Heart left ventricle (tissue), 16 donors: ENCODE measurements around the gene EGLN3. TPM values are rescaled to one million over a fixed set of nuclear protein-coding genes. Genes with fewer than 3 reads are reported as not detected.

Experiments
- ATAC-seq, 4 donors: fragments of 200-7000 bp; cut with Tn5 transposase; one replicate each; pipeline ENCODE4 v1.9.1; 2020 to 2022; ENCODE audit warnings: moderate library complexity in 4 of 4, mild to moderate bottlenecking in 3 of 4, moderate number of reproducible peaks in 1 of 4
- DNase-seq, 5 donors: peaks; one replicate each; pipeline ENCODE4 v3.0.0-alpha.2; 2020
- H3K27ac ChIP-seq, 12 donors: fragments of 200-600 bp; sonication (generic) in 4 of 12; one replicate each; pipeline versions ENCODE4 v1.5.0 to v1.8.0; 2016 to 2022; ENCODE audit warnings: mild to moderate bottlenecking in 2 of 12
- H3K27me3 ChIP-seq, 9 donors: fragments of 200-600 bp; sonication (generic) in 2 of 9; one replicate each; pipeline versions ENCODE4 v1.5.1 to v1.8.0; 2016 to 2022; ENCODE audit warnings: mild to moderate bottlenecking in 3 of 9
- H3K36me3 ChIP-seq, 9 donors: fragments of 200-600 bp; sonication (generic) in 2 of 9; one replicate each; pipeline versions ENCODE4 v1.5.0 to v1.8.0; 2018 to 2022; ENCODE audit warnings: mild to moderate bottlenecking in 2 of 9
- H3K4me1 ChIP-seq, 12 donors: fragments of 200-600 bp; sonication (generic) in 4 of 12; one replicate each; pipeline versions ENCODE4 v1.5.0 to v1.8.0; 2016 to 2022; ENCODE audit warnings: mild to moderate bottlenecking in 3 of 12
- H3K4me3 ChIP-seq, 12 donors: fragments of 200-600 bp; sonication (generic) in 4 of 12; one replicate each; pipeline versions ENCODE4 v1.5.0 to v1.8.0; 2017 to 2022; ENCODE audit warnings: mild to moderate bottlenecking in 9 of 12, moderate library complexity in 4 of 12
- H3K9me3 ChIP-seq, 12 donors: fragments of 200-600 bp; sonication (generic) in 4 of 12; one replicate each; pipeline versions ENCODE4 v1.5.0 to v1.8.0; 2016 to 2022; ENCODE audit warnings: mild to moderate bottlenecking in 1 of 12
- POLR2A ChIP-seq, 2 donors: fragments of 450-650 bp; IDR thresholded peaks; one replicate each; pipeline ENCODE4 v1.6.1; 2017; ENCODE audit warnings: antibody characterized with exemption in 2 of 2, mild to moderate bottlenecking in 2 of 2, moderate library complexity in 2 of 2
- whole genome bisulfite sequencing, 4 donors: extraction: QIAGEN DNeasy Blood & Tissue Kit in 2 of 4; methylation state at CpG; one replicate each; pipeline versions ENCODE4 v1.1.5 to v1.1.7; 2013 to 2018; 5-methylcytosine and 5-hydroxymethylcytosine counted together
- intact Hi-C, 10 donors: fragments of 100-400 bp; cut with DNase I; formaldehyde crosslinking; loops; one replicate each; pipeline versions ENCODE4 v1.11.1 to v1.14.2; 2022
- polyA plus RNA-seq, 2 donors: library from polyadenylated mRNA; stranded (reverse); fragments of 200-250 nt; gene quantifications; one replicate each; pipeline ENCODE4 v1.2.3, GENCODE V29; 2013
- total RNA-seq, 9 donors: library from RNA; depleted of rRNA in 2 of 9; stranded (reverse); fragments of >200 nt in 2 of 9; fragmentation: NEBNext Ultra II Directional in 3 of 9; extraction: Animal tissue kit (Norgen Biotek cat#: 25700) in 3 of 9; gene quantifications; one replicate each; pipeline versions ENCODE4 v1.1.0 to v1.2.4, GENCODE V29; 2016 to 2023
- TF ChIP-seq, protein P1 (sequence below), 12 donors: fragments of 200-600 bp; sonication (generic) in 4 of 12; IDR thresholded peaks; one replicate each; pipeline versions ENCODE4 v1.5.0 to v1.8.0; 2018 to 2022; ENCODE audit warnings: antibody characterized with exemption in 12 of 12, mild to moderate bottlenecking in 5 of 12
- donor health status: ischemic (EF 13 %, LVEDD 7.1; RV severe dilation, severe dysfunction).
- donor health status: healthy with polysubstance abuse.
- donor health status: DM: no; HTN: yes; CAD: no.
- donor health status: DM: no; HTN: no; CAD: no.
- donor health status: ischemic (EF 25% LVEDD 6.9; RV normal size, moderate dysfunction).
- donor health status: ischemic (EF 25% LVEDD 5.7; RV mildly dilated, moderate dysfunction).
- donor health status: healthy.
- donor health status: DM: yes; HTN: yes; CAD: no.
- donor health status: ischemic (EF 35%, LVEDD 5.7; RV mildly dilated, moderate dysfunction).
- donor health status: nonischemic (EF 11% LVEDD 7.7; RV severe dilation, severe dysfunction).
- donor health status: DM: yes; HTN: yes; CAD: no.
- donor health status: PGD.
- donor health status: ischemic (EF 29% LVEDD 5.4; RV normal size, mild dysfunction).
- donor health status: nonischemic (EF 23%, LVEDD 6.1; RV moderate dilation, normal function).

EGLN3 gene
- total and polyA plus RNA-seq, 11 donors: 46.5 to 308 (median 138) TPM

DNA sequence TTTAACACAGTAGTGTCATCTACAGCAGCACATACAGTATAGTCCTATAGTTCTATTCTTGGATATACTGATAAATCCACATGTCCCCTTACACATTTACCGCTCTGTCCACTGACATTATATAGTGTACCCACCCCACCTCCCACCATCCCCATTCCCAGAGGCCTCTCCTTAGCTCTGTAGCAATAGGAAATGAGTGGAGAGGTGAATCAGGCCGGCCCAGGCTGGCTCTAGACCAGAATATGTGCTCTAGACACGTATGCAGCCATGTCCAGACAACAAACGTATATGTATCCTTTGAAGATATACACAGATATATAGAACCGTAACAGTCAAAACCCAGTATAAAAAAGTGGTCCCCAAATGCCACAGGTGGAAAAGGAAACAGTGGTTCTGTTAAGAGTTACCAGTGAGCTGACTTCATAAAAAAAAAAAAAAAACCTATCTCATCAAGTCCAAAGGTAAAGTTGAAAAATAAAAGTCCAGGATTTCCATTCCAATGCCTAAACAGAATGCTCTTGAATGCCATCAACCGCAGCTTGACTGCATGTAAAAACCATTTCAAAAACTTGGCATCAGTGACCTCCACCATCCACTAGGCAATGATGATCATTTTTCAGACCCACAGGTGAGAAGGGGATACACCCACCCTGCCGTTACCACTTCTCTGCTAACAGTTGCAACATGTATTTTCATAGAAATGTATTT lies 16.7 kb downstream of the EGLN3 start:
- Histone ChIP-seq H3K4me1 (peaks cover 0 to 82% (median 53%) of the 10 kb centered on the region in 12 donors), H3K27ac (peak overlapping the region in 10 of 12 donors; percentile 29 to 71 (median 58)), H3K4me3 (no peak overlapping the region), H3K27me3 (no peaks in the 10 kb centered on the region), H3K36me3 (peaks cover 0 to 17% (median 3%) of the 10 kb centered on the region in 9 donors), H3K9me3 (no peaks in the 10 kb centered on the region)
- no peak for TF ChIP-seq POLR2A (IDR thresholded peaks at IDR 0.05)
- TF ChIP-seq, protein P1, sequence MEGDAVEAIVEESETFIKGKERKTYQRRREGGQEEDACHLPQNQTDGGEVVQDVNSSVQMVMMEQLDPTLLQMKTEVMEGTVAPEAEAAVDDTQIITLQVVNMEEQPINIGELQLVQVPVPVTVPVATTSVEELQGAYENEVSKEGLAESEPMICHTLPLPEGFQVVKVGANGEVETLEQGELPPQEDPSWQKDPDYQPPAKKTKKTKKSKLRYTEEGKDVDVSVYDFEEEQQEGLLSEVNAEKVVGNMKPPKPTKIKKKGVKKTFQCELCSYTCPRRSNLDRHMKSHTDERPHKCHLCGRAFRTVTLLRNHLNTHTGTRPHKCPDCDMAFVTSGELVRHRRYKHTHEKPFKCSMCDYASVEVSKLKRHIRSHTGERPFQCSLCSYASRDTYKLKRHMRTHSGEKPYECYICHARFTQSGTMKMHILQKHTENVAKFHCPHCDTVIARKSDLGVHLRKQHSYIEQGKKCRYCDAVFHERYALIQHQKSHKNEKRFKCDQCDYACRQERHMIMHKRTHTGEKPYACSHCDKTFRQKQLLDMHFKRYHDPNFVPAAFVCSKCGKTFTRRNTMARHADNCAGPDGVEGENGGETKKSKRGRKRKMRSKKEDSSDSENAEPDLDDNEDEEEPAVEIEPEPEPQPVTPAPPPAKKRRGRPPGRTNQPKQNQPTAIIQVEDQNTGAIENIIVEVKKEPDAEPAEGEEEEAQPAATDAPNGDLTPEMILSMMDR (IDR thresholded peaks at IDR 0.05): no peak
- intact Hi-C loops: loop anchor here in 1 of 10 donors (5.0 kb wide), 1 partner anchor 293 kb away; no protein-coding TSS in a partner anchor
- 52 to 62% (median 55%) methylated on average over 7 of the region's 7 CpGs for WGBS, 4 donors
- ATAC-seq: peak in 1 of 4 donors; percentile 22
- DNase-seq: no peak

DNA sequence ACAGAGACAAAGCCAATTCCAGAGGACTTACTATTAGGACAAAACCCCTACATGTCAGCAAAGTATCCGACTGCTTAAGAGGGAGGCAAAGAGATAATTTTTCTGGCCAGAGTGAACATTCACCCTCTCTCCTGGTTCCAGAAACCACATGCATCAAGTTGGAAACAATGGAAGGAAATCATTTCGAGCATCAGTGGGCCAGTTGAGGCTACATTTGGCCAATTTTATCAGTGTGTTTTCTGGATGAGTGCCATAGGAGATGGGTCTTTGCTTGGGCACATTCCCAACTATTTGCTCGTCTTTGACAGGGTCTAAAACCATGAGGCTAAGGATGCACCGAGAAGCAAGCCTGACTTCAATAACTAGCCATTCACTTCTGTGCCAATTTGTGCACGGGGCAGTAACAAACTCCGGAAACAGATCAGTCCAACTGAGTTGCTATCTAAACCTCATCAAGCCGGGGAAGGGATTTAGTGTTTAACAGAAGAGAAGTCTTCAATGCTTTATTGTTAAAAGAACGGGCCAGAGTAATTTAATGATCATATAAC lies 17.4 kb downstream of the EGLN3 start:
- Histone ChIP-seq H3K27me3 (no peaks in the 10 kb centered on the region), H3K4me3 (no peak overlapping the region), H3K36me3 (peaks cover 0 to 24% (median 10%) of the 10 kb centered on the region in 9 donors), H3K4me1 (peaks cover 0 to 78% (median 47%) of the 10 kb centered on the region in 12 donors), H3K9me3 (no peaks in the 10 kb centered on the region), H3K27ac (peak overlapping the region in 10 of 12 donors; percentile 29 to 71 (median 58))
- intact Hi-C loops: loop anchor here in 1 of 10 donors (5.0 kb wide), 1 partner anchor 294 kb away; no protein-coding TSS in a partner anchor
- ATAC-seq (no peak), DNase-seq (no peak)
- no peak for TF ChIP-seq POLR2A (IDR thresholded peaks at IDR 0.05)
- TF ChIP-seq, protein P1 (IDR thresholded peaks at IDR 0.05): no peak
- WGBS, 4 donors: 14 to 21% (median 18%) methylated on average over 8 of the region's 8 CpGs

DNA sequence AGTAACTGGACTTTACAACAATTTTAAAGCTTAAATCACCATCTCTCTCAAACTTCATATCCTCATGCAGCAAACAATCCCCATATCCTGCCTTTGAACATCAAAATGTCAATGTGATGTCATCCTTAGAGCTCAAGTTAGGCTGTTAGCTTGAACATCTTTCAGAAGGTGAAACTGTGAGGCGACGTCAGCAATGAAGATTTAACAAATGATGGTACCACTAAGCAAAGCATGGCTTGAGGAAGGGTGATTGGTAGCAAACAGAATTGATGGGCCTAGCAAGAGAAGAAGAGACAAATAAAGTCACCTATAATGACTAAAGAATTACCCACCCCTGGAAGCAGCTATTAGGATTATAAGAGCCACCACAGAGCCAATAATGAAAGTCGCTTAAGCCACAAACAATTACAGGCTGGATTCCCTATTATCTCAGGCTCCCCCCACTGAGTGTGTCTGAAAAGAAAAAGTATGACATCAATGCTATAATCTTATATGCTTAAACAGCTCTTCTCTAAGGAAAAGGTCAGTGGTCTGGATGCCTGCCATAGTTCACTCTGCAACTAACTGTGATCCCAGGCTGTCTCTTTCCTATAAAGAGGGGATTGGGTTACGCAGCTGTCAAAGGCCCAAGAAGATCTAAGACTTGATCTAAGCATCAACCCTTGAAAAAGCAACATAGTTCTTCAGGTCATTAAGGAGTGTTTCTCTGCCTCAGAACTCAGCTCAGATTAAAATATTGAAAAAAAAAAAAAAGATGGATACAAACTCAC lies 18.1 kb downstream of the EGLN3 start:
- DNase-seq (peak in 3 of 5 donors; percentile 18 to 61 (median 40)), ATAC-seq (peak; percentile 21 to 79 (median 72))
- no peak for TF ChIP-seq POLR2A (IDR thresholded peaks at IDR 0.05)
- TF ChIP-seq, protein P1 (IDR thresholded peaks at IDR 0.05): no peak
- peaks cover 0 to 75% (median 40%) of the 10 kb centered on the region in 12 donors for H3K4me1 ChIP-seq
- intact Hi-C loops: loop anchor here in 1 of 10 donors (5.0 kb wide), 1 partner anchor 295 kb away; no protein-coding TSS in a partner anchor
- peak overlapping the region in 10 of 12 donors; percentile 29 to 71 (median 58) for H3K27ac ChIP-seq
- H3K4me3 ChIP-seq: no peak overlapping the region
- H3K27me3 ChIP-seq: no peaks in the 10 kb centered on the region
- H3K9me3 ChIP-seq: no peaks in the 10 kb centered on the region
- H3K36me3 ChIP-seq: peaks cover 0 to 31% (median 17%) of the 10 kb centered on the region in 9 donors
- WGBS, 4 donors: 51 to 59% (median 54%) methylated on average over 4 of the region's 4 CpGs
